ENCODE data around the gene OSGIN1.

The OSGIN1 gene

DNA sequence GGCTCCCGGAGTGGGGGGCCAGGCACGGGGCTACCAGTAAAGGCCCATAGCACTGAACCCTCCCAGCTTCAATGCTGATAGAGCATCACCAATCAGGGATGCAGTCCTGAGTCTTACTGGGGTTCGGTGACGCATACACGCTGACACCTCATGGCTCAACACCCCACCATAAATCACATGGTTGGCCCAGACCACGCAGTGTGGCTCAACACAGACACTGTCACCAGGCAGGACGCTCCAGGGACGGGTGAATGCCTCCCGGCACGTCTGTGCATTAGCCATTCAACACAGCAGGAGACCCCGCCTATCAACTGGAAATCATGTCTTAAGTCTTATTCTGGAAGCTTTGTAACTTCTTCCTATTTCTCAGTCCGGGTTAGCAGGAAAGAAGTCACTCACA lies 50.0 kb downstream of the OSGIN1 start:
- no peak for DNase-seq (ENCODE audit: low read depth in 2 of 2)

DNA sequence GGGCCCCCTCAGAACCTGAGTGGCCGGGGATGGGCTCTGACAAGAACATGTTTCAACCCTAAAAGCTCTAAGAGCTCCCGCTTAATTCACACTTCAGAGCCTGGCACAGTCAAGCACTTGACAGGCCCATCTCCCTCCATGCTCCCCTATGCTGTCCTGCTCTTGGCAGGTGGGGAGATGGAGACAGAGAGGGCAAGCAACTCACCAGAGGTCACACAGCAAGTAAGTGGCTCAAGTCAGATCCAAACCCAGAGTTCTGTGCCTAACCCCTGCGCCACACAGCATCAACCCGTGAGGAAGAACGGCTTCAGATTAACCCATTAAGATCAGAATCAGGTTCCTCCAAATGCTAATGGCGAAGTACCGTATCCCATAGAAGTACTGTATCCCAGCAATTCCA lies 51.4 kb downstream of the OSGIN1 start:
- no peak for DNase-seq (ENCODE audit: low read depth in 2 of 2)

DNA sequence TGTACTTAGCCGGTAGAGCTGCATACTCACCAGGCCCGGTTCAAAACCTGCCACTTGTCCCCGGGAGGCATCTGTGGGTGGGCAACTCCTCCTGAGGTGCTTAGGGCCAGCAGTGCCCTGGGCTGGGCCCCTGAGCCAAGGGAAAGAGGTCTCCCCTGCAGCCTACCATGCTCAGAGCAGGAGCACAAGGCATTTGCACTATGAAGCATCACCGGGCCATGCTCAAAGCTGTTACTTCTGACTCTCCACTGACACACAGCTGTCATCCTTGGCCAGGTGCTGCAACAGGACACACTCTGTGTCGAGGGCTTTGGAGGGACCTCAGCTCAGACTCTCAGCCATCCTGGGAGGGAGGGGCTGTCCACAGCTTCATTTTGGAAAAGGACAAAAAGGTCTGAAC lies 52.4 kb downstream of the OSGIN1 start:
- no peak for DNase-seq (ENCODE audit: low read depth in 2 of 2)

DNA sequence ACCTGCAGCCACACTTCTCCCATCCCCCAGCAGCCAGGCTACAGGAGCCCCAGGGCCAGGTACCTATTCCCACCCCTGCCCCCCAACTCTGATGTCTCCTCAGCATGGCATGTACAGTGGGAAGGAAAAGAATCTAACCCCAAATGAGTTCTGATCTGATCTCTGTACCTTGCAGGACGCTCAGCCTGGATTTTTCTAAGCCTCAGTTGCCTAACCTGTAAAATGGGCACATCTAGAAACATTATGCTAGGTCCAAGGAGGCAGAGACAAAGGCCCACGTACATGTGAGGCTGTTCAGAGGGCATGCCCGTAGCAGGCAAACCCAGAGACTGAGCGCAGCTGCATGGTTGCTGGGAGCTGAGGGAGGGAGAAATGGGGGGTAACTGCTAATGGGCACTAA lies 54.5 kb downstream of the OSGIN1 start:
- no peak for DNase-seq (ENCODE audit: low read depth in 2 of 2)

DNA sequence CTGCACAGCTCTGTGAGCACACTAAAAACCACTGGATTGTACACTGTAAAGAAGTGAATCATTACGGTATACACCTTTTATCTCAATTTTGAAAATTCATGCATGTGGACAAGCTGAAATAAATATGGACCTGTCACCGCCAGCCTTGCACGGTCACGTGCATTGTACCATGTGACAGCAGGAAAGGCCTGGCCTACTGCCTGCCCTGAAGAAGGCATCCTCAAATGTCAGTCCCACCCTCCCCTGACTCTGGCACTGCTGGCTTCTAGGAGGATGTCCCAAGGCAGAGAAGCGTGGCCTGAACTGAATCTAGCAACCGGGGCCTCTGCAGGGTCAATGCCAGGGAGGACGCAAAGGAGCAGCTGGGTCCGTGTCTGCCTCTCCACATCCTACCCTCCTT lies 54.9 kb downstream of the OSGIN1 start:
- DNase-seq (ENCODE audit: low read depth in 2 of 2): no peak

DNA sequence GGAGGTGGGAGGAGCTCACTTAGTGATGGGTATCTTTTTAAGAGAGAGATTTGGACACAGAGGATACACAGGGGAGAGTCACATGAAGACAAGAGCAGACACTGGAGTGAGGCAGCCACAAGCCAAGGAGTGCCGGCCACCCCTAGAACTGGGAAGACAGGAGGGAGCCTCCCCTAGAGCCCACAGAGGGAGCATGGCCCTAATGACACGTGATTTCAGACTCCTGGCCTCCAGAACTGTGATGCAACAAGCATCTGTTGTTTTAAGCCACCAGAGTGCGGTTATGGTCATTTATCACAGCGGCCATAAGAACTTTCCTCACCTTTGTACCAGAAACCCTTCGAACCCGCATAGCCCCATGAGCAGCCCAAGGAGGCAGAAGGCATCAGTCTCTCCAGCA lies 56.2 kb downstream of the OSGIN1 start:
- DNase-seq (ENCODE audit: low read depth in 2 of 2): no peak

DNA sequence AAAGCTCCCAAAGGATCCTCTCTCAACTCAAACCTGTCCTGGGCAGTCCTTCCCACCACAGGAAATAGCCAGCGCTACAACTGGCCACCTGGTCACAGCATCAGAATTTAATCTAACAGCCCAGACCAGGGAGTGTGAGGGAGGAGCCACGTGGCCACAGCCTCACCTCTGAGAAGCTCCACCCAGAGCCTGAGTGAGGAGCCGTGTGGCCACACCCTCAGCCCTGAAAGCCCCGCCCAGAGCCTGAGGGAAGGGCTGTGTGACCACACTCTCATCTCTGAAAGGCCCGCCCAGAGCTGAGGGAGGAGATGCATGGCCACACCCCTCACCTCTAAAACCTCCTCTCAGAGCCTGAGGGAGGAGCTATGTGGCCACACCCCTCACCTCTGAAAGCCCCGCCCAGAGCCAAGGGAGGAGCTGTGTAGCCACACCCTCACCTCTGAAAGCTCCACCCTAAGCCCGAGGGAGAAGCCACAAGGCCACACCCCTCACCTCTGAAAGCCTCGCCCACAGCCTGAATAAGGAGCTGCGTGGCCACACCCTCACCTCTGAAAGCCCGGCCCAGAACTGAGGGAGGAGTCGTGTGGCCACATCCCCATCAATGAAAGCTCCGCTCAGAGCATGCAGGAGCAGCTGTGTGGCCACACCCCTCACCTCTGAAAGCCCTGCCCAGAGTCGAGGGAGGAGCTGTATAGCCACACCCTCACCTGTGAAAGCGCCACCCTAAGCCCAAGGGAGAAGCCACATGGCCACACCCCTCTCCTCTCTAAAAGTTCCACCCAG lies 60.9 kb downstream of the OSGIN1 start:
- peak in 1 of 2 donors; percentile 6 for DNase-seq (ENCODE audit: low read depth in 2 of 2)

DNA sequence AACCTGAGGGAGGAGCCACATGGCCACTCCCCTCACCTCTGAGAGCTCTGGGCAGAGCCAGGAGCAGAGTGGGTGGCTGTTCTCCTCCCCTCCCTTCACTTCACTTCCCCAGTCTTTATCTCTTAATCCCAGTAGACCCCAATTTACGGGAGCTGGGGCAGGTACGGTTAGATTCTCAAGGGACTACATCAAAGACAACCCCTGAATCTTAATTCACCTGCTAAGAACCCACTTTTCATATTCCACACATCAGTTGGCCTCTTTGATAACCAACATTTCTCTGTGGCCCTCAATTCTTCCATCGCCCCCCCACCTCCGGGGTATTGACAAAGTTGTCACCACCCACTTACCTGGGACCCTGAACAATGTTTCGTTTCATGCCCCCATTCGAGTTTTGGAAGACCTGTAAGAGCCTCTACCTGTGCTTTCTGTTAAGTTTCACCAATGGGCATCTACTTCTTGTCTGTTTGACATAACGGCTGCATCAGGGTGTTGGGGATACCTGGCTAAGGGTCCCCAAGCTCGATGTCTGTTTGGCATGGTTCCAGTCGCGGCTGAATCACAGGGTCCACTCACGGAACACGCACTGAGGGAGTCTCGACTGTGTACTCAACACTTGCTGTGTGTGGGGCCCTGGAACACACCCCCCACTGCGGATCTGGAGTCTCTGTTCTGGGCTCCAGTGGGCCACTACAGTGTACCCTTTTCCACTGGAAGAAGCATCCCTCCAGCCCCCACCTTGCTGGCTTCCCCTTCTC lies 61.7 kb downstream of the OSGIN1 start:
- DNase-seq (ENCODE audit: low read depth in 2 of 2): no peak

DNA sequence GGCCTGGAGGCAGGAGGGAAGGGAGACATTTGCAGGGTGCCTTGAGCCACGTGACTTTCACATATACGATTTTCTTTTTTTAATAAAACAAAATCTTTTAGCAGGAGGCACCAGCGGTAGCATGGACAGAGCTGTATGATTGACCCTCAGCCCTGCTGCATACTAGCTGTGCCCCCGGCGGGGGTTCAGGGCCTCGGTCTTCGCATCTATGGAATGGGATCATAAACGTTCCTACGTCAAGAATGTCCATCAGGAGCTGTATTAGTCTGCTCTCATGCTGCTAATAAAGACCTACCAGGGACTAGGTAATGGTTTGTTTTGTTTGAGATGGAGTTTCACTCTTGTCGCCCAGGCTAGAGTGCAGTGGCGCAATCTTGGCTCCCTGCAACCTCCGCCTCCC lies 62.4 kb downstream of the OSGIN1 start:
- DNase-seq (ENCODE audit: low read depth in 2 of 2): no peak
